KOPT-K1 (cell line): ENCODE data around the gene PI4KA.

ENCODE experiments used
- H3K27ac ChIP-seq: fragments of 200-600 bp; sonication (generic); 2 replicates; pipeline ENCODE4 v1.5.1; 2016; ENCODE audit warnings: antibody characterized with exemption, mild to moderate bottlenecking, low read depth, low read length; ENCODE audit not compliant: poor library complexity, severe bottlenecking
- H3K36me3 ChIP-seq: fragments of 200-600 bp; sonication (generic); 2 replicates; pipeline ENCODE4 v1.5.1; 2017; ENCODE audit warnings: antibody characterized with exemption, mild to moderate bottlenecking, low read length, moderate library complexity; ENCODE audit not compliant: insufficient read depth
- H3K9me3 ChIP-seq: fragments of 200-600 bp; sonication (generic); 2 replicates; pipeline ENCODE4 v1.5.1; 2017; ENCODE audit warnings: antibody characterized with exemption, low read length, mild to moderate bottlenecking; ENCODE audit not compliant: insufficient read depth, poor library complexity, severe bottlenecking

The PI4KA gene

GRCh38 chr22:20786536-20786979 is 72.1 kb downstream of the PI4KA start:
- Histone ChIP-seq H3K36me3 (peaks cover 91% of the 10 kb centered on the region), H3K27ac (no peak overlapping the region), H3K9me3 (no peaks in the 10 kb centered on the region)

- Histone ChIP-seq H3K27ac (no peak overlapping the region), H3K36me3 (peaks cover 91% of the 10 kb centered on the region), H3K9me3 (no peaks in the 10 kb centered on the region)
Observed at GRCh38 chr22:20786048-20786447, 72.6 kb downstream of the PI4KA start.

GRCh38 chr22:20785415-20785814 is 73.2 kb downstream of the PI4KA start:
- H3K36me3 ChIP-seq = peaks cover 91% of the 10 kb centered on the region
- H3K9me3 ChIP-seq = no peaks in the 10 kb centered on the region
- H3K27ac ChIP-seq = no peak overlapping the region

GRCh38 chr22:20783844-20784723 is 74.5 kb downstream of the PI4KA start:
- no peak overlapping the region for H3K27ac ChIP-seq
- H3K36me3 ChIP-seq = peaks cover 89% of the 10 kb centered on the region
- no peaks in the 10 kb centered on the region for H3K9me3 ChIP-seq

- H3K27ac ChIP-seq = no peak overlapping the region
- no peaks in the 10 kb centered on the region for H3K9me3 ChIP-seq
- peaks cover 89% of the 10 kb centered on the region for H3K36me3 ChIP-seq
Observed at GRCh38 chr22:20783300-20783673, 75.3 kb downstream of the PI4KA start.

GRCh38 chr22:20782596-20783299 is 75.9 kb downstream of the PI4KA start:
- Histone ChIP-seq H3K9me3 (no peaks in the 10 kb centered on the region), H3K27ac (no peak overlapping the region), H3K36me3 (peaks cover 88% of the 10 kb centered on the region)

- Histone ChIP-seq H3K27ac (no peak overlapping the region), H3K36me3 (peaks cover 87% of the 10 kb centered on the region)
Observed at GRCh38 chr22:20782083-20782482, 76.5 kb downstream of the PI4KA start.

GRCh38 chr22:20781272-20781990 is 77.2 kb downstream of the PI4KA start:
- no peaks in the 10 kb centered on the region for H3K9me3 ChIP-seq
- H3K36me3 ChIP-seq = peaks cover 82% of the 10 kb centered on the region
- no peak overlapping the region for H3K27ac ChIP-seq

More at GRCh38 chr22:20782083-20782482, 76.5 kb downstream of the PI4KA start:
- H3K9me3 ChIP-seq = no peaks in the 10 kb centered on the region

- H3K9me3 ChIP-seq = no peaks in the 10 kb centered on the region
- no peak overlapping the region for H3K27ac ChIP-seq
- peaks cover 79% of the 10 kb centered on the region for H3K36me3 ChIP-seq
Observed at GRCh38 chr22:20779818-20780158, 78.8 kb downstream of the PI4KA start.

- Histone ChIP-seq H3K9me3 (no peaks in the 10 kb centered on the region), H3K27ac (no peak overlapping the region)
Observed at GRCh38 chr22:20779014-20779817, 79.4 kb downstream of the PI4KA start.

GRCh38 chr22:20777420-20778177 is 81.0 kb downstream of the PI4KA start:
- H3K9me3 ChIP-seq = no peaks in the 10 kb centered on the region
- H3K27ac ChIP-seq = no peak overlapping the region

More at GRCh38 chr22:20779014-20779817, 79.4 kb downstream of the PI4KA start:
- peaks cover 83% of the 10 kb centered on the region for H3K36me3 ChIP-seq

GRCh38 chr22:20776624-20777405 is 81.8 kb downstream of the PI4KA start:
- H3K36me3 ChIP-seq = peaks cover 65% of the 10 kb centered on the region
- no peaks in the 10 kb centered on the region for H3K9me3 ChIP-seq
- H3K27ac ChIP-seq = no peak overlapping the region

More at GRCh38 chr22:20777420-20778177, 81.0 kb downstream of the PI4KA start:
- peaks cover 73% of the 10 kb centered on the region for H3K36me3 ChIP-seq

GRCh38 chr22:20775342-20775895 is 83.2 kb downstream of the PI4KA start:
- no peaks in the 10 kb centered on the region for H3K9me3 ChIP-seq
- no peak overlapping the region for H3K27ac ChIP-seq

More at GRCh38 chr22:20775342-20775895, 83.2 kb downstream of the PI4KA start:
- H3K36me3 ChIP-seq = peaks cover 52% of the 10 kb centered on the region
